HepG2 (cell line): ENCODE data around the gene PTPRE. TPM values are rescaled to one million over a fixed set of nuclear protein-coding genes. Genes with fewer than 3 reads are reported as not detected.
A peak's percentile ranks its signal among the peaks of the same experiment; 100 is the strongest.

Source experiments
- ATAC-seq: fragments of 200-7000 bp; cut with Tn5 transposase; 3 replicates; pipeline ENCODE4 v1.9.1; 2020; ENCODE audit warnings: mild to moderate bottlenecking, moderate library complexity
- BruUV-seq: library from RNA; stranded (reverse); fragments of 400-500 nt; replicated peaks from 2 replicates; lab custom pipeline; 2021; lab: Mats Ljungman, UMichigan
- CTCF ChIA-PET: fragments of 300-600 bp; formaldehyde crosslinking; extraction: SDS; loops from one replicate; lab custom pipeline; 2021; ENCODE audit warnings: low total read pairs, inconsistent platforms, low intra/inter-chr PET ratio; lab: Yijun Ruan, JAX
- POLR2A ChIA-PET: fragments of 350-600 bp; sonication (Branson Sonifier 250); formaldehyde crosslinking; loops from one replicate; lab custom pipeline; 2020; ENCODE audit warnings: antibody characterized with exemption, inconsistent platforms; lab: Yijun Ruan, JAX
- DNase-seq: peaks from one replicate; pipeline ENCODE4 v3.0.0-alpha.2; 2015; ENCODE audit warnings: low spot score
- FAIRE-seq: peaks from 3 replicates; lab custom pipeline; 2011; peaks lifted over from hg19 to GRCh38; lab: Jason Lieb, UNC
- H2AFZ ChIP-seq: one replicate; pipeline ENCODE4 v1.6.1; 2011; ENCODE audit warnings: low read length, inconsistent platforms
- H3K27ac ChIP-seq: fragments of 300-600 bp; 3 replicates; pipeline ENCODE4 v1.8.0; 2011; ENCODE audit warnings: mixed run types, mild to moderate bottlenecking, mixed read lengths, low read length, inconsistent platforms; ENCODE audit not compliant: insufficient read depth; ENCODE audit errors: extremely low read length
- H3K27me3 ChIP-seq, 2 experiments: fragments of 200-600 bp in 1 of 2; 2 replicates in 1 of 2; 3 replicates in 1 of 2; pipeline versions ENCODE4 v1.6.0 to v1.8.0; 2011; ENCODE audit warnings: low read length in 2 of 2, mild to moderate bottlenecking in 2 of 2, moderate library complexity in 2 of 2, inconsistent platforms in 1 of 2; ENCODE audit not compliant: insufficient read depth in 2 of 2, control insufficient read depth in 1 of 2
- H3K36me3 ChIP-seq, 2 experiments: fragments of 200-600 bp in 1 of 2; replicated peaks in 1 of 2; 2 replicates in 1 of 2; 3 replicates in 1 of 2; pipeline versions ENCODE4 v1.5.1 to v1.8.0; 2011; ENCODE audit warnings: low read length in 2 of 2, inconsistent platforms in 1 of 2; ENCODE audit not compliant: insufficient read depth in 2 of 2, control insufficient read depth in 1 of 2
- H3K4me1 ChIP-seq: 2 replicates; pipeline ENCODE4 v1.5.1; 2012; ENCODE audit warnings: low read length, inconsistent platforms; ENCODE audit not compliant: insufficient read depth
- H3K4me2 ChIP-seq: 2 replicates; pipeline ENCODE4 v1.6.0; 2011; ENCODE audit warnings: low read depth, low read length, inconsistent platforms
- H3K4me3 ChIP-seq, 3 experiments: fragments of 200-600 bp in 1 of 3; sonication (generic), shearing (Covaris generic) in 1 of 3; replicated peaks in 1 of 3; 2 replicates each; pipeline ENCODE4 v1.5.1; 2011 to 2016; ENCODE audit warnings: low read length in 3 of 3, inconsistent platforms in 2 of 3, low read depth in 2 of 3, mild to moderate bottlenecking in 2 of 3, control low read depth in 1 of 3, mixed read lengths in 1 of 3; ENCODE audit not compliant: insufficient read depth in 1 of 3
- H3K79me2 ChIP-seq: one replicate; pipeline ENCODE4 v1.6.1; 2011; ENCODE audit warnings: low read length, inconsistent platforms; ENCODE audit not compliant: insufficient read depth
- H3K9ac ChIP-seq: 2 replicates; pipeline ENCODE4 v1.6.0; 2011; ENCODE audit warnings: mild to moderate bottlenecking, low read depth, low read length, inconsistent platforms; ENCODE audit not compliant: insufficient read depth
- H3K9me3 ChIP-seq: 2 replicates; pipeline ENCODE4 v1.5.1; 2012; ENCODE audit warnings: mild to moderate bottlenecking, low read length
- H4K20me1 ChIP-seq: 2 replicates; pipeline ENCODE4 v1.6.0; 2011; ENCODE audit warnings: inconsistent platforms, mild to moderate bottlenecking, low read length, moderate library complexity; ENCODE audit not compliant: insufficient read depth
- ATF7 ChIP-seq, 2 experiments: fragments of 450-650 bp in 1 of 2; sonication (generic) in 1 of 2; formaldehyde crosslinking in 1 of 2; IDR thresholded peaks; 2 replicates each; pipeline versions ENCODE4 v1.4.0 to v1.6.1; 2016 to 2020; ENCODE audit warnings: antibody characterized with exemption in 1 of 2, mild to moderate bottlenecking in 1 of 2, missing genetic modification reagents in 1 of 2
- HMGXB3 ChIP-seq: sonication (generic); formaldehyde crosslinking; IDR thresholded peaks from 2 replicates; pipeline ENCODE4 v1.4.0; 2020; ENCODE audit warnings: missing genetic modification reagents, borderline replicate concordance
- MNT ChIP-seq: fragments of 450-650 bp; IDR thresholded peaks from 2 replicates; pipeline ENCODE4 v1.6.1; 2016
- WGBS: methylation state at CpG from one replicate; pipeline ENCODE4 v1.1.6; 2017; ENCODE audit warnings: low lambda C conversion rate; 5-methylcytosine and 5-hydroxymethylcytosine counted together
- in situ Hi-C: cut with HindIII; loops from 2 replicates; pipeline ENCODE4 v1.10.0; 2017; ENCODE audit warnings: low pct_unique_long_range_greater_than_20kb; ENCODE audit not compliant: extremely low pct_ligation_motif_present
- intact Hi-C: fragments of 100-400 bp; cut with micrococcal nuclease; formaldehyde crosslinking; loops from one replicate; pipeline ENCODE4 v1.10.0; 2022; ENCODE audit not compliant: unreplicated experiment
- polyA plus RNA-seq, 8 experiments: library from polyadenylated mRNA; depleted of rRNA in 3 of 8; stranded (reverse) in 7 of 8; unstranded in 1 of 8; fragments of >200 nt; fragmentation: Illumina TruSeq in 4 of 8; extraction: Trizol in 4 of 8; gene quantifications; 2 replicates each; pipeline versions ENCODE4 v1.2.1 to v1.2.3, GENCODE V29; 2011 to 2016; ENCODE audit warnings: low read depth in 4 of 8, missing spikeins in 1 of 8, mixed read lengths in 1 of 8; ENCODE audit not compliant: insufficient read depth in 1 of 8
- total RNA-seq, 5 experiments: library from RNA; depleted of rRNA; stranded (reverse); fragments of >200 nt; fragmentation: Illumina TruSeq; extraction: Trizol; gene quantifications; 2 replicates each; pipeline ENCODE4 v1.2.3, GENCODE V29; 2016; ENCODE audit warnings: low read depth in 1 of 5
- TF ChIP-seq, protein P1 (sequence below): sonication (generic); formaldehyde crosslinking; conservative IDR thresholded peaks from 2 replicates; pipeline ENCODE4 v1.5.0; 2020; ENCODE audit warnings: missing genetic modification reagents
- TF ChIP-seq, protein P2 (sequence below): sonication (generic); formaldehyde crosslinking; IDR thresholded peaks from 2 replicates; pipeline ENCODE4 v1.5.0; 2020; ENCODE audit warnings: mild to moderate bottlenecking, missing genetic modification reagents

The PTPRE gene
- total and polyA plus RNA-seq, 2 of the 13 experiments (the other 11 are each of a cell fraction or from before 2014, with no cell fraction given) = 0.01 to 0.02 TPM

DNA sequence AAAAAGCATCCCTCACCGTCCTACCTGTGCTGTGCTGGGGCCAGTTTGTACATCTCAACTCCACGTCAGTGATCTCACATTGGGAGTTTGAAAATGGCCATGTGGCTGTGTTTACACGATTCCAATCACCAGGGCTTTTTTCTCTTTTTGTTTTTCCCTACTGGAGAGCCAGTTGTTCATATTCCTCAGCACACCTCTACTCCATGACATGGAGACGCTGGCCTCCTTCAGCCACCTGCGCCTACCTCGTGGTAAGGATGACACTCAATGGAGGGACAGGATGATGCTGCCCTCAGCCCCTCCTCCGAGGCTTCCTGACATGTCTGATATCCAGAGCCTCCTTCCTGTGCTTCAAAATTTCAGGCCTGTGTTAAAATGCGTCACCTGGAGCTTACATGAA lies 24.5 kb upstream of the PTPRE start:
- no peak overlapping the region for H3K9ac ChIP-seq
- in situ Hi-C loops = no loop called here
- no peaks in the 10 kb centered on the region for H4K20me1 ChIP-seq
- no peaks in the 10 kb centered on the region for H3K9me3 ChIP-seq
- no peak overlapping the region for H3K4me2 ChIP-seq
- 51% methylated on average over 8 of the region's 8 CpGs for WGBS
- ChIA-PET CTCF (no interaction called here), POLR2A (no interaction called here)
- no peak for FAIRE-seq
- no peak for ATAC-seq
- intact Hi-C loops = no loop called here
- no peak for DNase-seq
- no peaks in the 10 kb centered on the region for H3K27me3 ChIP-seq
- no peak overlapping the region for H2AFZ ChIP-seq
- TF ChIP-seq, protein P1, sequence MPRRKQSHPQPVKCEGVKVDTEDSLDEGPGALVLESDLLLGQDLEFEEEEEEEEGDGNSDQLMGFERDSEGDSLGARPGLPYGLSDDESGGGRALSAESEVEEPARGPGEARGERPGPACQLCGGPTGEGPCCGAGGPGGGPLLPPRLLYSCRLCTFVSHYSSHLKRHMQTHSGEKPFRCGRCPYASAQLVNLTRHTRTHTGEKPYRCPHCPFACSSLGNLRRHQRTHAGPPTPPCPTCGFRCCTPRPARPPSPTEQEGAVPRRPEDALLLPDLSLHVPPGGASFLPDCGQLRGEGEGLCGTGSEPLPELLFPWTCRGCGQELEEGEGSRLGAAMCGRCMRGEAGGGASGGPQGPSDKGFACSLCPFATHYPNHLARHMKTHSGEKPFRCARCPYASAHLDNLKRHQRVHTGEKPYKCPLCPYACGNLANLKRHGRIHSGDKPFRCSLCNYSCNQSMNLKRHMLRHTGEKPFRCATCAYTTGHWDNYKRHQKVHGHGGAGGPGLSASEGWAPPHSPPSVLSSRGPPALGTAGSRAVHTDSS (CRISPR knock-in tag) = no peak
- no TSS peak for BruUV-seq
- H3K36me3 ChIP-seq = no peaks in the 10 kb centered on the region
- no peak overlapping the region for H3K27ac ChIP-seq
- no peaks in the 10 kb centered on the region for H3K79me2 ChIP-seq
- peaks cover 14% of the 10 kb centered on the region for H3K4me1 ChIP-seq
- no peak overlapping the region for H3K4me3 ChIP-seq

GRCh38 chr10:127882801-127883459 lies 24.0 kb upstream of the PTPRE start:
- no TSS peak for BruUV-seq
- Histone ChIP-seq H3K27ac (no peak overlapping the region), H3K4me1 (peaks cover 14% of the 10 kb centered on the region), H3K9ac (no peak overlapping the region)
- 39% methylated on average over 3 of the region's 4 CpGs for WGBS
- CTCF ChIA-PET = no interaction called here
- TF ChIP-seq, protein P2, sequence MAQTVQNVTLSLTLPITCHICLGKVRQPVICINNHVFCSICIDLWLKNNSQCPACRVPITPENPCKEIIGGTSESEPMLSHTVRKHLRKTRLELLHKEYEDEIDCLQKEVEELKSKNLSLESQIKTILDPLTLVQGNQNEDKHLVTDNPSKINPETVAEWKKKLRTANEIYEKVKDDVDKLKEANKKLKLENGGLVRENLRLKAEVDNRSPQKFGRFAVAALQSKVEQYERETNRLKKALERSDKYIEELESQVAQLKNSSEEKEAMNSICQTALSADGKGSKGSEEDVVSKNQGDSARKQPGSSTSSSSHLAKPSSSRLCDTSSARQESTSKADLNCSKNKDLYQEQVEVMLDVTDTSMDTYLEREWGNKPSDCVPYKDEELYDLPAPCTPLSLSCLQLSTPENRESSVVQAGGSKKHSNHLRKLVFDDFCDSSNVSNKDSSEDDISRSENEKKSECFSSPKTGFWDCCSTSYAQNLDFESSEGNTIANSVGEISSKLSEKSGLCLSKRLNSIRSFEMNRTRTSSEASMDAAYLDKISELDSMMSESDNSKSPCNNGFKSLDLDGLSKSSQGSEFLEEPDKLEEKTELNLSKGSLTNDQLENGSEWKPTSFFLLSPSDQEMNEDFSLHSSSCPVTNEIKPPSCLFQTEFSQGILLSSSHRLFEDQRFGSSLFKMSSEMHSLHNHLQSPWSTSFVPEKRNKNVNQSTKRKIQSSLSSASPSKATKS = no peak
- TF ChIP-seq HMGXB3 = no peak
- TF ChIP-seq ATF7 (IDR thresholded peaks at IDR 0.05) = no peak
- TF ChIP-seq ATF7 (CRISPR knock-in tag; IDR thresholded peaks at IDR 0.05) = no peak
- TF ChIP-seq MNT = peak; percentile 82
- TF ChIP-seq, all 625 proteins: peak for 1
- Histone ChIP-seq H3K4me3 (no peak overlapping the region), H3K4me2 (no peak overlapping the region), H4K20me1 (no peaks in the 10 kb centered on the region), H3K36me3 (no peaks in the 10 kb centered on the region), H3K79me2 (no peaks in the 10 kb centered on the region), H3K27me3 (no peaks in the 10 kb centered on the region), H2AFZ (no peak overlapping the region), H3K9me3 (no peaks in the 10 kb centered on the region)
- intact Hi-C loops (no loop called here), in situ Hi-C loops (no loop called here)
- no peak for ATAC-seq
- DNase-seq = no peak
- POLR2A ChIA-PET = no interaction called here
- FAIRE-seq = no peak
